Measurements from ENCODE around the gene C19orf67. TPM values are rescaled to one million over a fixed set of nuclear protein-coding genes. Genes with fewer than 3 reads are reported as not detected.

The C19orf67 gene
- total RNA-seq, 4 donors from 2014 or later: not detected

- Histone ChIP-seq H3K9me3 (no peaks in the 10 kb centered on the region), H3K4me3 (replicated peaks in 1 of 3) (no peak overlapping the region), H3K27ac (peak overlapping the region in 1 of 3 donors; percentile 99), H3K27me3 (no peaks in the 10 kb centered on the region), H3K36me3 (no peaks in the 10 kb centered on the region), H3K4me1 (peaks cover 24 to 32% of the 10 kb centered on the region in 2 donors)
- TF ChIP-seq POLR2A (IDR thresholded peaks at IDR 0.05): no peak
- TF ChIP-seq CTCF (IDR thresholded peaks at IDR 0.05): no peak
- no peak for DNase-seq
- intact Hi-C loops (cut with DNase I): loop anchor here (5.0 kb wide), 1 partner anchor 33 kb away; the partner anchor contains the start of gene C19orf67
- 75 to 97% methylated on average over 2 to 6 of the region's 7 CpGs for WGBS, 2 donors
Observed at GRCh38 chr19:14120497-14120780, 34.9 kb upstream of the C19orf67 start.

- H3K36me3 ChIP-seq: no peaks in the 10 kb centered on the region
- no peak for DNase-seq
- H3K4me1 ChIP-seq: peaks cover 30 to 33% of the 10 kb centered on the region in 2 donors
- WGBS, 2 donors: 81 to 85% methylated on average over 4 to 5 of the region's 7 CpGs
- no peaks in the 10 kb centered on the region for H3K9me3 ChIP-seq
- TF ChIP-seq POLR2A (IDR thresholded peaks at IDR 0.05): no peak
- no peak for TF ChIP-seq CTCF (IDR thresholded peaks at IDR 0.05)
- H3K4me3 ChIP-seq (replicated peaks in 1 of 3): no peak overlapping the region
- intact Hi-C loops (cut with DNase I): loop anchor here (5.0 kb wide), 1 partner anchor 33 kb away; the partner anchor contains the start of gene C19orf67
- H3K27me3 ChIP-seq: no peaks in the 10 kb centered on the region
- peak overlapping the region; percentile 89 to 99 (median 99) for H3K27ac ChIP-seq
Observed at GRCh38 chr19:14119644-14120496, 34.3 kb upstream of the C19orf67 start.

- no peaks in the 10 kb centered on the region for H3K36me3 ChIP-seq
- TF ChIP-seq POLR2A (IDR thresholded peaks at IDR 0.05) (no peak), CTCF (IDR thresholded peaks at IDR 0.05) (no peak)
- H3K27me3 ChIP-seq: no peaks in the 10 kb centered on the region
- peak overlapping the region in 1 of 3 donors; percentile 52 for H3K4me3 ChIP-seq (replicated peaks in 1 of 3)
- WGBS, 2 donors: 61 to 75% methylated on average over 3 of the region's 3 CpGs
- H3K4me1 ChIP-seq: peaks cover 31 to 36% of the 10 kb centered on the region in 2 donors
- H3K27ac ChIP-seq: peak overlapping the region; percentile 89 to 99 (median 99)
- H3K9me3 ChIP-seq: no peaks in the 10 kb centered on the region
- DNase-seq: no peak
- intact Hi-C loops (cut with DNase I): no loop called here
Observed at GRCh38 chr19:14119146-14119545, 33.6 kb upstream of the C19orf67 start.

GRCh38 chr19:14118165-14119051, 32.8 kb upstream of the C19orf67 start:
- H3K36me3 ChIP-seq: no peaks in the 10 kb centered on the region
- peak; percentile 75 to 81 for DNase-seq
- no peaks in the 10 kb centered on the region for H3K9me3 ChIP-seq
- intact Hi-C loops (cut with DNase I): no loop called here
- whole genome bisulfite sequencing, 2 donors: 7 to 8% methylated on average over 13 to 15 of the region's 61 CpGs
- no peaks in the 10 kb centered on the region for H3K27me3 ChIP-seq
- H3K4me1 ChIP-seq: peaks cover 31 to 43% of the 10 kb centered on the region in 2 donors
- peak overlapping the region in 2 of 3 donors; percentile 19 to 52 for H3K4me3 ChIP-seq (replicated peaks in 1 of 3)
- peak overlapping the region; percentile 89 to 99 (median 99) for H3K27ac ChIP-seq
- peak; percentile 6 to 46 for TF ChIP-seq POLR2A (IDR thresholded peaks at IDR 0.05)
- TF ChIP-seq CTCF (IDR thresholded peaks at IDR 0.05): peak in 1 of 6 experiments; percentile 3
